Measurements from ENCODE around the gene AGMO.

The AGMO gene

GRCh38 chr7:15199482-15199881, 362.3 kb downstream of the AGMO start:
- no peak for DNase-seq

GRCh38 chr7:15197042-15197977, 364.5 kb downstream of the AGMO start:
- DNase-seq: no peak

GRCh38 chr7:15178065-15178464, 383.8 kb downstream of the AGMO start:
- DNase-seq: no peak

DNA sequence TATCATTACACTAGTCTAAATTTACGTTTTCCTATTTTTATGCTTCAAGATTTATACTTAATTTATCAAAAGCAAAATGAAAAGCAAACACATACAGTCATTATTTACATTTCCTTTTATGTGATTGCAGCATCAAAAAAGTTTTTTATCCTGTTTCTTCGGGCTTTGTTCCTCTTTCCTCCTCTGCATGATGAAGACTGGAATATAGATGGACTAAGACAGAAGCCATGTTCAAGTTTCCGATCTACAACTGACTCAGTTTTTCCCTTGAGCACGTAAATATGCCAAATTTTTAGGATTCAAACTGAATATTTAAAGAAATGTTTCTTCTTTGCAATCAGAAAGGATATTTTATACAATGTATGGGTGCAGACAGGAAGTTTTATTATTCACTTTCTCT, 385.7 kb downstream of the AGMO start:
- DNase-seq: no peak

- DNase-seq: no peak
Observed at GRCh38 chr7:15175152-15175551, 386.7 kb downstream of the AGMO start.

- DNase-seq: no peak
Observed at GRCh38 chr7:15174485-15174884, 387.3 kb downstream of the AGMO start.

- no peak for DNase-seq
Observed at GRCh38 chr7:15168489-15168888, 393.3 kb downstream of the AGMO start.

GRCh38 chr7:15167912-15168311, 393.9 kb downstream of the AGMO start:
- DNase-seq: no peak

DNA sequence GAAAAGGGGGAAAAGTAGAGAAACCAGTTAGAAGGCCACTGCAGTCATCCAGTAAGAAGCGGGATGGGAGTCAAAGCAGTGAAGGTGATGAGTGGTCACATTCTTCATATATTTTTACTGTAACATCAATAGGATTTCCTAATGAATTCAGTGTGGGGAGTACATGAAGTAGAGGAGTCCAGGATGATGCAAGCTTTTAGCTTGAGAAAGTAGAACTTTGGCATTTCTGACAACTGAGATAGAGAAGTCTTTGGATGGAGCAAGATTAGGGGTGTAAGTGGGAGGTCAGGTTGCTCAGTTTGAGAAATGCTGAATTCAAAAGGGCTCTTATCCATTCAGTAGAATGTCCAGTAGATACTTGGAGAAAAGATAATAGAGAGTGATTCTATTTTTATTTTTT, 395.2 kb downstream of the AGMO start:
- DNase-seq: no peak

DNA sequence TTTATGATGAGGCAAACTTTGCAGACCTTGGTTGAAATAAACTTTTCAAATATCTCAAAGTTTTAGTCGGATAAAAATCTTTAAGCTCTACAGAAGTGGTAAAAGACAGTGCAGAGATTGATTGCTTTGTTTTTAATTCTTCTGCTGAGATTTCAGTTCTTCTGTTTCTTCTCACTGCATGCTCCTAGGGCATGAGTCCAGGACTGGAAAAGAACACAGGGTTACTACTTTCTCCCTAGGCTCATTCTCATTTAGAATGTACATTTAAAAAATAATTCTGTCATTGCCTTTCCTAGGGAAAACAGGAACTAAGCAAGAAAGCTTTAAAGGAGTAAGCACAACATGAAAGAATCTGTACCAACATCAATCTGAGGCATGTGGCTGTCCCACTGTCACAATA, 402.6 kb downstream of the AGMO start:
- no peak for DNase-seq

- DNase-seq: no peak
Observed at GRCh38 chr7:15158141-15158810, 403.5 kb downstream of the AGMO start.
